Kidney epithelial cell (primary cell): Measurements from ENCODE around the gene GATA3. TPM values are rescaled to one million over a fixed set of nuclear protein-coding genes. Genes with fewer than 3 reads are reported as not detected.

Experiments used
- DNase-seq: peaks from one replicate; pipeline ENCODE4 v3.0.0-alpha.2; 2010; ENCODE audit warnings: low read depth
- H3K27me3 ChIP-seq: 2 replicates; pipeline ENCODE4 v1.6.0; 2011; ENCODE audit warnings: low read length; ENCODE audit not compliant: control insufficient read depth, insufficient read depth
- H3K36me3 ChIP-seq: 2 replicates; pipeline ENCODE4 v1.5.1; 2011; ENCODE audit warnings: low read length; ENCODE audit not compliant: control insufficient read depth, insufficient read depth
- H3K4me3 ChIP-seq: 2 replicates; pipeline ENCODE4 v1.5.1; 2011; ENCODE audit warnings: low read depth, mild to moderate bottlenecking, control low read depth, low read length
- CTCF ChIP-seq: IDR thresholded peaks from 2 replicates; pipeline ENCODE4 v1.5.1; 2011; ENCODE audit warnings: mild to moderate bottlenecking, moderate library complexity, low read length, control low read depth, inconsistent platforms; ENCODE audit not compliant: insufficient read depth, poor library complexity, severe bottlenecking
- total RNA-seq: library from RNA; depleted of rRNA; stranded (reverse); fragments of >200 nt; gene quantifications from 2 replicates; pipeline ENCODE4 v1.2.3, GENCODE V29; 2015

Gene GATA3
- total RNA-seq, 1 donor from 2014 or later: 10.9 TPM

- Histone ChIP-seq H3K27me3 (no peaks in the 10 kb centered on the region), H3K4me3 (no peak overlapping the region), H3K36me3 (no peaks in the 10 kb centered on the region)
- no peak for DNase-seq
- TF ChIP-seq CTCF: no peak
Observed at GRCh38 chr10:8112230-8112905, 57.9 kb downstream of the GATA3 start.

GRCh38 chr10:8112942-8113442 lies 58.5 kb downstream of the GATA3 start:
- TF ChIP-seq CTCF: no peak
- Histone ChIP-seq H3K27me3 (no peaks in the 10 kb centered on the region), H3K4me3 (no peak overlapping the region), H3K36me3 (no peaks in the 10 kb centered on the region)
- no peak for DNase-seq

GRCh38 chr10:8113616-8114015 lies 59.1 kb downstream of the GATA3 start:
- Histone ChIP-seq H3K27me3 (no peaks in the 10 kb centered on the region), H3K4me3 (no peak overlapping the region), H3K36me3 (no peaks in the 10 kb centered on the region)
- no peak for DNase-seq
- no peak for TF ChIP-seq CTCF

GRCh38 chr10:8114741-8115617 lies 60.5 kb downstream of the GATA3 start:
- no peak for DNase-seq
- TF ChIP-seq CTCF: no peak
- Histone ChIP-seq H3K4me3 (no peak overlapping the region), H3K27me3 (no peaks in the 10 kb centered on the region), H3K36me3 (no peaks in the 10 kb centered on the region)

GRCh38 chr10:8115618-8115980 lies 61.1 kb downstream of the GATA3 start:
- no peaks in the 10 kb centered on the region for H3K27me3 ChIP-seq
- no peak for TF ChIP-seq CTCF
- no peak for DNase-seq
- H3K4me3 ChIP-seq: no peak overlapping the region
- no peaks in the 10 kb centered on the region for H3K36me3 ChIP-seq
